ENCODE data around the gene GKN1.

GKN1 gene

DNA sequence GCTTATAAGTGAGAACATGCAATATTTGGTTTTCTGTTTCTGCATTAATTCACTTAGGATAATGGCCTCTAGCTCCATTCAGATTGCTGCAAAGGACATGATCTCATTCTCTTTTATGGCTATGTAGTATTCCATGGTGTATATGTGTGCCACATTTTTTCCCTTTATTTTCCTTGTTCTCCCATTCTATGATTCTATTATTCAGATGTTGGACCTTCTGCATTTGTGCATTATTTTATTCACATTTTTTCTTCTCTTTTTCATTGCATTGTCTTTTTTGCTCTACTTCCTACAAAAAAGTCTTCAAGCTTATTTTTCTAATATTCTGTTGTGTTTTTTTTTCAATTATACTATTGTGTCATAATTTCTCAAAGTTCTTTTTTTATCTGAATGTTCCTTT, 27.4 kb downstream of the GKN1 start:
- Histone ChIP-seq H3K4me3 (ENCODE audit: low read length, poor library complexity, severe bottlenecking) (no peak overlapping the region), H2AFZ (ENCODE audit: low read length) (no peak overlapping the region), H3F3A (ENCODE audit: low read depth) (no peaks in the 10 kb centered on the region), H3K27me3 (ENCODE audit: insufficient read depth, low read length, poor library complexity, severe bottlenecking) (no peaks in the 10 kb centered on the region), H3K79me2 (ENCODE audit: insufficient read depth, low read length) (no peaks in the 10 kb centered on the region), H3K9me3 (ENCODE audit: insufficient read depth, low read depth, low read length) (no peaks in the 10 kb centered on the region), H3K36me3 (ENCODE audit: insufficient read depth, low read length) (no peaks in the 10 kb centered on the region), H3K4me2 (ENCODE audit: low read depth, low read length, poor library complexity, severe bottlenecking) (no peak overlapping the region), H3K4me1 (ENCODE audit: insufficient read depth, low read length, poor library complexity, severe bottlenecking) (no peaks in the 10 kb centered on the region), H4K20me1 (ENCODE audit: insufficient read depth, low read length, poor library complexity, severe bottlenecking) (no peaks in the 10 kb centered on the region), H3K9me2 (replicated peaks; ENCODE audit: low read depth, low read length) (no peaks in the 10 kb centered on the region), H3K9ac (ENCODE audit: low read depth, low read length, poor library complexity, severe bottlenecking) (no peak overlapping the region)
- no peak for TF ChIP-seq CTCF (conservative IDR thresholded peaks at IDR 0.05; ENCODE audit: low read length)
- TF ChIP-seq EZH2phosphoT487 (IDR thresholded peaks at IDR 0.05; ENCODE audit: borderline replicate concordance), result no peak

DNA sequence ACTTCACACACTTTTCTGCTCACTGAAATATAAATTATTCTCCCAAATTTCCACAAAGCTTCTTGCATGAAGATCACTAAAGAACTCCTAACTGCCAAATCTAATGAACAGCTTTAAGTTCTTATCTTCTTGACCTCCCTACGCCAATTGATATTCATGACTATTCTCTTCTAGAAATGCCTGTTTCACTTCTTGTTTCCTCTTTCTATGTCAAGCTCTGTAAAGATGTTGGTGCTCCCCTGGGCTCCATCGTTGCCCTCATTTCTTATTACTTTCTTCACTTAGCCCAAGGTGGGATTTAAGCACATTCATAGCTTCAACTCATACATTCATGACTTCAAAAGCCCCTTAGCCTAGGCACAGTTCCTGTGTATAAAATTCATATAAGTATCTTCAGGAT, 29.3 kb downstream of the GKN1 start:
- Histone ChIP-seq H3K27me3 (ENCODE audit: insufficient read depth, low read length, poor library complexity, severe bottlenecking) (no peaks in the 10 kb centered on the region), H3K9me2 (replicated peaks; ENCODE audit: low read depth, low read length) (no peaks in the 10 kb centered on the region), H3K79me2 (ENCODE audit: insufficient read depth, low read length) (no peaks in the 10 kb centered on the region), H3K9me3 (ENCODE audit: insufficient read depth, low read depth, low read length) (no peaks in the 10 kb centered on the region), H3K4me2 (ENCODE audit: low read depth, low read length, poor library complexity, severe bottlenecking) (no peak overlapping the region), H3K4me3 (ENCODE audit: low read length, poor library complexity, severe bottlenecking) (no peak overlapping the region), H3K9ac (ENCODE audit: low read depth, low read length, poor library complexity, severe bottlenecking) (no peak overlapping the region), H3K4me1 (ENCODE audit: insufficient read depth, low read length, poor library complexity, severe bottlenecking) (no peaks in the 10 kb centered on the region), H2AFZ (ENCODE audit: low read length) (no peak overlapping the region), H4K20me1 (ENCODE audit: insufficient read depth, low read length, poor library complexity, severe bottlenecking) (no peaks in the 10 kb centered on the region), H3K36me3 (ENCODE audit: insufficient read depth, low read length) (no peaks in the 10 kb centered on the region), H3F3A (ENCODE audit: low read depth) (no peaks in the 10 kb centered on the region; the same call in 1 of the 2 replicates)
- TF ChIP-seq CTCF (conservative IDR thresholded peaks at IDR 0.05; ENCODE audit: low read length) (no peak), EZH2phosphoT487 (IDR thresholded peaks at IDR 0.05; ENCODE audit: borderline replicate concordance) (no peak)

DNA sequence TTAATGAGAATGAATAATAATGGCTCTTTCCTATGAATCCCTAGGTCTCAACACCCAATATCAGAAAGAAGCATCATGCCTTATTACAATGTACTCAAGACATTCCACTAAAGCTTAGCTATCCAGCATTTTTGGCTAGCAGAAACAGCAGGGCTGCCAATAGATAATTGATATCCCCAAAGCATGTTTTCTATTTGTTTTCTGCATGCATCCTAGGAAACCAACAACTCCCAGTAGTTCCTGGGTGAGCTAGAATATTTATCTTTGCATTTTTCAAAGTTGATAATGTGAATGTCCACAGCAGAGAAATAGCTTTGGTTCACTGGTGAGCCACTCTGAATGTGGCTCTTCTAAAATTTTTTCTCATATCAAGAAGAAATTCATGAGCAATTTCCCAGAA, 32.7 kb downstream of the GKN1 start:
- no peaks in the 10 kb centered on the region for H3K27me3 ChIP-seq (ENCODE audit: insufficient read depth, low read length, poor library complexity, severe bottlenecking)
- no peak for TF ChIP-seq CTCF (conservative IDR thresholded peaks at IDR 0.05; ENCODE audit: low read length)
- TF ChIP-seq EZH2phosphoT487 (IDR thresholded peaks at IDR 0.05; ENCODE audit: borderline replicate concordance), result no peak
- H3K79me2 ChIP-seq (ENCODE audit: insufficient read depth, low read length), result no peaks in the 10 kb centered on the region
- no peaks in the 10 kb centered on the region for H3K36me3 ChIP-seq (ENCODE audit: insufficient read depth, low read length)
- H3K9me2 ChIP-seq (replicated peaks; ENCODE audit: low read depth, low read length), result no peaks in the 10 kb centered on the region
- no peak overlapping the region for H3K4me2 ChIP-seq (ENCODE audit: low read depth, low read length, poor library complexity, severe bottlenecking)
- H2AFZ ChIP-seq (ENCODE audit: low read length), result no peak overlapping the region
- H3K9ac ChIP-seq (ENCODE audit: low read depth, low read length, poor library complexity, severe bottlenecking), result no peak overlapping the region
- H3K4me3 ChIP-seq (ENCODE audit: low read length, poor library complexity, severe bottlenecking), result no peak overlapping the region
- H3K9me3 ChIP-seq (ENCODE audit: insufficient read depth, low read depth, low read length), result no peaks in the 10 kb centered on the region
- H4K20me1 ChIP-seq (ENCODE audit: insufficient read depth, low read length, poor library complexity, severe bottlenecking), result no peaks in the 10 kb centered on the region
- H3K4me1 ChIP-seq (ENCODE audit: insufficient read depth, low read length, poor library complexity, severe bottlenecking), result no peaks in the 10 kb centered on the region
- no peaks in the 10 kb centered on the region; the same call in 1 of the 2 replicates for H3F3A ChIP-seq (ENCODE audit: low read depth)

Data from Loucy (cell line).